NT2/D1 (cell line): ENCODE data around the gene VLDLR.

Source experiments
- DNase-seq: peaks from one replicate; pipeline ENCODE4 v3.0.0-alpha.2; 2011; ENCODE audit warnings: low read depth, low spot score
- H3K27me3 ChIP-seq: 2 replicates; pipeline ENCODE4 v1.6.0; 2011; ENCODE audit warnings: mild to moderate bottlenecking; ENCODE audit not compliant: insufficient read length, insufficient read depth
- H3K36me3 ChIP-seq: 2 replicates; pipeline ENCODE4 v1.6.1; 2011; ENCODE audit warnings: mild to moderate bottlenecking, low read length, mixed read lengths; ENCODE audit not compliant: insufficient read depth, insufficient read length
- H3K4me1 ChIP-seq: 2 replicates; pipeline ENCODE4 v1.5.1; 2011; ENCODE audit not compliant: insufficient read depth, insufficient read length
- H3K4me3 ChIP-seq: 2 replicates; pipeline ENCODE4 v1.5.1; 2011; ENCODE audit warnings: low read depth; ENCODE audit not compliant: insufficient read length
- H3K9ac ChIP-seq: 2 replicates; pipeline ENCODE4 v1.6.0; 2011; ENCODE audit warnings: low read depth; ENCODE audit not compliant: insufficient read length
- H3K9me3 ChIP-seq: 2 replicates; pipeline ENCODE4 v1.5.1; 2011; ENCODE audit warnings: mild to moderate bottlenecking, low read length; ENCODE audit not compliant: insufficient read depth
- SUZ12 ChIP-seq: IDR thresholded peaks from 2 replicates; pipeline ENCODE4 v1.6.1; 2011; ENCODE audit not compliant: insufficient read length, insufficient read depth; ENCODE audit errors: extremely low read depth
- YY1 ChIP-seq: IDR thresholded peaks from 2 replicates; pipeline ENCODE4 v1.6.1; 2011; ENCODE audit not compliant: insufficient read length, insufficient read depth
- ZNF274 ChIP-seq: IDR thresholded peaks from 2 replicates; pipeline ENCODE4 v1.6.1; 2011; ENCODE audit warnings: mild to moderate bottlenecking, low read depth, low read length

Gene VLDLR

GRCh38 chr9:2630158-2630557 is 8.6 kb downstream of the VLDLR start:
- Histone ChIP-seq H3K4me1 (peaks cover 3% of the 10 kb centered on the region), H3K4me3 (no peak overlapping the region), H3K9me3 (no peaks in the 10 kb centered on the region), H3K9ac (no peak overlapping the region), H3K27me3 (no peaks in the 10 kb centered on the region), H3K36me3 (peaks cover 27% of the 10 kb centered on the region)
- DNase-seq = no peak
- no peak for TF ChIP-seq YY1
- TF ChIP-seq ZNF274 = no peak
- TF ChIP-seq SUZ12 = no peak

DNA sequence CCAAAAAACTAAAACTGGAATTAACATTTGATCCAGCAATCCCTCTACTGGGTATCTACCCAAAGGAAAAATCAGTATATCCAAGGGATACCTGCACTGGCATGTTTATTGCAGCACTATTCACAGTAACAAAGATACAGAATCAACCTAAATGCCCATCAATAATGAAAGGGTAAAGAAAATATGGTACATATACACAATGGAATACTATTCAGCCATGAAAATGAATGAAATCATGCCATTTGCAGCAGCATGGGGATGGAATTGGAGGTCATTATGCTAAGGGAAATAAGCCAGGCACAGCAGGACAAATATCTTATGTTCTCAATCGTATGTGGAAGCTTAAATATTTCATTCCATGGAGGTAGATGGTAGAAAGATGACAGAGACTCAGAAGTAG is 9.7 kb downstream of the VLDLR start:
- TF ChIP-seq SUZ12 = no peak
- TF ChIP-seq ZNF274 = no peak
- no peak for TF ChIP-seq YY1

GRCh38 chr9:2634153-2634552 is 12.6 kb downstream of the VLDLR start:
- no peak for DNase-seq

More for the DNA sequence above, 9.7 kb downstream of the VLDLR start:
- no peak for DNase-seq
- Histone ChIP-seq H3K36me3 (peaks cover 38% of the 10 kb centered on the region), H3K9ac (no peak overlapping the region), H3K4me3 (no peak overlapping the region), H3K9me3 (no peaks in the 10 kb centered on the region), H3K27me3 (no peaks in the 10 kb centered on the region), H3K4me1 (peaks cover 3% of the 10 kb centered on the region)

GRCh38 chr9:2634818-2635217 is 13.2 kb downstream of the VLDLR start:
- no peak for TF ChIP-seq YY1
- TF ChIP-seq SUZ12 = no peak
- Histone ChIP-seq H3K27me3 (no peaks in the 10 kb centered on the region), H3K4me1 (peaks cover 3% of the 10 kb centered on the region), H3K36me3 (peaks cover 53% of the 10 kb centered on the region), H3K9me3 (no peaks in the 10 kb centered on the region), H3K9ac (no peak overlapping the region), H3K4me3 (no peak overlapping the region)
- no peak for DNase-seq

More at GRCh38 chr9:2634153-2634552, 12.6 kb downstream of the VLDLR start:
- no peak overlapping the region for H3K9ac ChIP-seq
- H3K4me3 ChIP-seq = no peak overlapping the region
- TF ChIP-seq YY1 (no peak), SUZ12 (no peak), ZNF274 (no peak)
- no peaks in the 10 kb centered on the region for H3K9me3 ChIP-seq
- peaks cover 52% of the 10 kb centered on the region for H3K36me3 ChIP-seq
- H3K27me3 ChIP-seq = no peaks in the 10 kb centered on the region
- H3K4me1 ChIP-seq = peaks cover 3% of the 10 kb centered on the region

DNA sequence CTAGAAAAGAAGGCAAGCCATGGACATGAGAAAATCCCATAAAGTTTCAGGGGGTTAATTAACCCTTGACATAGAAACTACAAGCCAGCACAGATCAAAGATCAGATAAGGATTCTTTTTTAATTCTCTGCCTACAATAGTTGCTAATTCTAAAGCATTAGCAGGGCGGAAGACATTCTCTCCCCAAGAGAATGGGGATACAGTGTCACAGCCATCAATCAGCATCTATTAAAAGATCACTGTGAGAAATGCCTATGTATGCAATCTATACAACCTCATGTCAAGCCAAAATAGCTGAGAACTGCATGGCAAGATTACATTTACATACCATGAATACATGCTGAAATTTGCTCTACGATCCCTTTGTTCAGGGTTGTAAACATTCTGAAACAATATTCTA is 14.3 kb downstream of the VLDLR start:
- peaks cover 3% of the 10 kb centered on the region for H3K4me1 ChIP-seq
- TF ChIP-seq YY1 (no peak), ZNF274 (no peak), SUZ12 (no peak)
- DNase-seq = no peak
- no peak overlapping the region for H3K4me3 ChIP-seq
- H3K9ac ChIP-seq = no peak overlapping the region
- peaks cover 57% of the 10 kb centered on the region for H3K36me3 ChIP-seq
- H3K27me3 ChIP-seq = no peaks in the 10 kb centered on the region
- no peaks in the 10 kb centered on the region for H3K9me3 ChIP-seq

- Histone ChIP-seq H3K9ac (no peak overlapping the region), H3K4me3 (no peak overlapping the region), H3K4me1 (peaks cover 3% of the 10 kb centered on the region), H3K36me3 (peaks cover 72% of the 10 kb centered on the region), H3K27me3 (no peaks in the 10 kb centered on the region), H3K9me3 (no peaks in the 10 kb centered on the region)
- no peak for DNase-seq
- no peak for TF ChIP-seq SUZ12
- TF ChIP-seq YY1 = no peak
These were observed 15.8 kb downstream of the VLDLR start for GRCh38 chr9:2637390-2637789.

DNA sequence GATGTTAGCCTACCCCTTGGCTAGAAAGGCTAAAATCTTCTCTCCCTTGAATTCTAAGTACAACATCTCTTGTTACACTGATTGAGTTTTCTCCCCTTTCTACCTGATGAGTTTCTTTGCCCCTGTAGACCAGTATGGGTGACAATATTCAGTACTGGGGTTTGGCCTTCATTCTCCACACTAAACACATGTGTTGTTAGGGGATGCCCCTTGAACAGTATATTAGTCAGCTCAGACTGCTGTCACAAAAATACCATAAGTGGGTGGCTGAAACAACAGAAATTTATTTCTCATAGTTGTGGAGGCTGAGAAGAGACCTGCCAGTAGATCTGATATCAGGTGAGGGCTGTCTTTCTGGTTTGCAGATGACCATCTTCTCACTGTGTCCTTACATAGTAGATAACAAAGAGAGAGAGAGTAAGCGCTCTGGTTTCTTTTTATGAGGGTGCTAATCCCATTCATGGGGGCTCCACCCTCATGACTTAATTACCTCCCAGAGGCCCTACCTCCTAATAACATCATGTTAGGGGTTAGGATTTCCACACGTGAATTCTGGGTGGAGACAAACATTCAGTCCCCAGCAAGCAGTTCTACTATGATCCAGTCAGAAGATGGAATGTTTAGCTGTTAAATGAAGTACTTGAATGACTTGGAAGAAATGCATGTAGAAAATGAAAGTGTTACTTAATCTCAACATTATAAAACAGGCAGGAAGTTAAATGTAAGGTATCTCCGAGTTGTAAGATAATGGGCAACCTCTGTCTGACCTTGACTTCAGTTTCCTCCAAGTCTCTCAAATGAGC is 17.5 kb downstream of the VLDLR start:
- Histone ChIP-seq H3K36me3 (peaks cover 88% of the 10 kb centered on the region), H3K9me3 (no peaks in the 10 kb centered on the region), H3K4me3 (no peak overlapping the region), H3K9ac (no peak overlapping the region), H3K27me3 (no peaks in the 10 kb centered on the region), H3K4me1 (no peaks in the 10 kb centered on the region)
- no peak for DNase-seq
- TF ChIP-seq YY1 = no peak
- no peak for TF ChIP-seq SUZ12
- TF ChIP-seq ZNF274 = no peak
